GM18511 (cell line): ENCODE data around the gene MBD4.
"Not testable (repeated sequence)": the region's sequence is repeated elsewhere in the genome, so short reads cannot be mapped to it uniquely, and the experiment has no call there.

Experiments used
- ATAC-seq: cut with Tn5 transposase; IDR thresholded peaks from one replicate; pipeline ENCODE4 v1.9.1; 2021; ENCODE audit warnings: mild to moderate bottlenecking, moderate library complexity; ENCODE audit not compliant: unreplicated experiment

MBD4 gene

GRCh38 chr3:129439817-129440617 is at the start of gene MBD4, which contains the start of gene IFT122:
TSS of gene MBD4 (minus strand) at chr3:129439948. CDS start at chr3:129439833, 115 bp downstream.
TSS of gene IFT122 (plus strand) at chr3:129440224. CDS start at chr3:129440331, 107 bp downstream.
- ATAC-seq: peak; percentile 89

GRCh38 chr3:129489258-129489657 is 49.5 kb upstream of the MBD4 start:
- not testable (repeated sequence) for ATAC-seq

GRCh38 chr3:129487868-129488335 is 48.2 kb upstream of the MBD4 start:
- ATAC-seq: not testable (repeated sequence)

GRCh38 chr3:129487183-129487867 is 47.6 kb upstream of the MBD4 start:
- ATAC-seq: no peak

- ATAC-seq: no peak
Measured at GRCh38 chr3:129486664-129487035, 46.9 kb upstream of the MBD4 start.

- ATAC-seq: no peak
Measured at GRCh38 chr3:129485721-129486663, 46.2 kb upstream of the MBD4 start.

GRCh38 chr3:129485146-129485545 is 45.4 kb upstream of the MBD4 start:
- ATAC-seq: not testable (repeated sequence)

- no peak for ATAC-seq
Measured at GRCh38 chr3:129483870-129484269, 44.1 kb upstream of the MBD4 start.

GRCh38 chr3:129482721-129483120 is 43.0 kb upstream of the MBD4 start:
- ATAC-seq: no peak

- no peak for ATAC-seq
Measured at GRCh38 chr3:129481766-129482332, 42.1 kb upstream of the MBD4 start.

- ATAC-seq: not testable (repeated sequence)
Measured at GRCh38 chr3:129481225-129481765, 41.5 kb upstream of the MBD4 start.

- ATAC-seq: no peak
Measured at GRCh38 chr3:129476586-129476985, 36.8 kb upstream of the MBD4 start.

GRCh38 chr3:129475863-129476262 is 36.1 kb upstream of the MBD4 start:
- no peak for ATAC-seq

- ATAC-seq: no peak
Measured at GRCh38 chr3:129474984-129475804, 35.4 kb upstream of the MBD4 start.

GRCh38 chr3:129473769-129474152 is 34.0 kb upstream of the MBD4 start:
- no peak for ATAC-seq

- ATAC-seq: no peak
Measured at GRCh38 chr3:129473067-129473768, 33.5 kb upstream of the MBD4 start.

- no peak for ATAC-seq
Measured at GRCh38 chr3:129470861-129471260, 31.1 kb upstream of the MBD4 start.

- ATAC-seq: no peak
Measured at GRCh38 chr3:129469026-129469425, 29.3 kb upstream of the MBD4 start.

GRCh38 chr3:129467932-129468331 is 28.2 kb upstream of the MBD4 start:
- no peak for ATAC-seq
